ENCODE measurements around the gene KIF23. TPM values are rescaled to one million over a fixed set of nuclear protein-coding genes. Genes with fewer than 3 reads are reported as not detected.
"Not testable (repeated sequence)": the region's sequence is repeated elsewhere in the genome, so short reads cannot be mapped to it uniquely, and the experiment has no call there.

Gene KIF23
- total and polyA plus RNA-seq, 12 donors, result 0.17 to 3.4 (median 0.57) TPM

DNA sequence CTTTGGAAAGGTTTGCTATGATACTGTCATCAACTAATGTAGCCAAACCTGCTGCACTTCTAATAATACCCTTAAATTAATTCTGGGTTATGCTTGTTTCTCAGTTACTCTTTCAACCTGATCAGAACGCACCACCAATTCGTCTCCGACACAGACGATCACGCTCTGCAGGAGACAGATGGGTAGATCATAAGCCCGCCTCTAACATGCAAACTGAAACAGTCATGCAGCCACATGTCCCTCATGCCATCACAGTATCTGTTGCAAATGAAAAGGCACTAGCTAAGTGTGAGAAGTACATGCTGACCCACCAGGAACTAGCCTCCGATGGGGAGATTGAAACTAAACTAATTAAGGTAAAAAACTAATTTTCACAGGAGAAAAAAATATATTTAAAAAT lies 30.5 kb downstream of the KIF23 start:
- 96 to 97% methylated on average over 7 of the region's 7 CpGs for WGBS, 2 donors
- TF ChIP-seq, protein P1, sequence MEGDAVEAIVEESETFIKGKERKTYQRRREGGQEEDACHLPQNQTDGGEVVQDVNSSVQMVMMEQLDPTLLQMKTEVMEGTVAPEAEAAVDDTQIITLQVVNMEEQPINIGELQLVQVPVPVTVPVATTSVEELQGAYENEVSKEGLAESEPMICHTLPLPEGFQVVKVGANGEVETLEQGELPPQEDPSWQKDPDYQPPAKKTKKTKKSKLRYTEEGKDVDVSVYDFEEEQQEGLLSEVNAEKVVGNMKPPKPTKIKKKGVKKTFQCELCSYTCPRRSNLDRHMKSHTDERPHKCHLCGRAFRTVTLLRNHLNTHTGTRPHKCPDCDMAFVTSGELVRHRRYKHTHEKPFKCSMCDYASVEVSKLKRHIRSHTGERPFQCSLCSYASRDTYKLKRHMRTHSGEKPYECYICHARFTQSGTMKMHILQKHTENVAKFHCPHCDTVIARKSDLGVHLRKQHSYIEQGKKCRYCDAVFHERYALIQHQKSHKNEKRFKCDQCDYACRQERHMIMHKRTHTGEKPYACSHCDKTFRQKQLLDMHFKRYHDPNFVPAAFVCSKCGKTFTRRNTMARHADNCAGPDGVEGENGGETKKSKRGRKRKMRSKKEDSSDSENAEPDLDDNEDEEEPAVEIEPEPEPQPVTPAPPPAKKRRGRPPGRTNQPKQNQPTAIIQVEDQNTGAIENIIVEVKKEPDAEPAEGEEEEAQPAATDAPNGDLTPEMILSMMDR (IDR thresholded peaks at IDR 0.05), result no peak
- Histone ChIP-seq H3K4me3 (no peak overlapping the region), H3K4me1 (peaks cover 0 to 11% (median 0%) of the 10 kb centered on the region in 9 donors), H3K27me3 (no peaks in the 10 kb centered on the region), H3K27ac (no peak overlapping the region), H3K36me3 (peaks cover 0 to 44% (median 0%) of the 10 kb centered on the region in 9 donors), H3K9me3 (no peaks in the 10 kb centered on the region)
- intact Hi-C loops (cut with DNase I), result no loop called here
- DNase-seq, result no peak
- ATAC-seq, result no peak

DNA sequence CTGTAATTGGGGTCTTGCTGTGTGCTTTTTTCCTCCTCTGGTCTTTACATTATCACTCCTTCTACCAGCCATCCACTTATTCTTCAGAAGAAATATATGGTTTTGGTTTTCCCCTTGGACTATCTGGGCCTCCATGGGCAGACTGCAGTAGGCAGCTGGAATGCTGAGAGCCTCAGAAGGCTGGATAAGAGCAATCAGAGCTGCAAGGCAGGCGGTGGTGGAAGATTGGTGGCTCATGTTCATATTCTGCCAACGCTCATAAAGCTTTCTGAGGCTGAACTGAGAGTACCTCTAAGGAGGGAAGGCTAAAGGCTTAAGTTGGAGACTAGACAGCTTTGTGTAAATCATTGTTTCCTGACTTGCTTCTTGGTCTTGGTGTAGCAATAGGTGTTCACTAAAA lies 32.8 kb downstream of the KIF23 start:
- Histone ChIP-seq H3K4me3 (no peak overlapping the region), H3K36me3 (peaks cover 0 to 36% (median 0%) of the 10 kb centered on the region in 9 donors), H3K9me3 (no peaks in the 10 kb centered on the region), H3K27me3 (no peaks in the 10 kb centered on the region), H3K4me1 (peaks cover 0 to 17% (median 2%) of the 10 kb centered on the region in 9 donors), H3K27ac (no peak overlapping the region)
- DNase-seq, result no peak
- 50 to 70% methylated on average over 2 of the region's 2 CpGs for WGBS, 2 donors
- ATAC-seq, result peak in 4 of 8 donors; percentile 45 to 50 (median 46)
- TF ChIP-seq, protein P1 (IDR thresholded peaks at IDR 0.05), result no peak
- intact Hi-C loops (cut with DNase I), result no loop called here

DNA sequence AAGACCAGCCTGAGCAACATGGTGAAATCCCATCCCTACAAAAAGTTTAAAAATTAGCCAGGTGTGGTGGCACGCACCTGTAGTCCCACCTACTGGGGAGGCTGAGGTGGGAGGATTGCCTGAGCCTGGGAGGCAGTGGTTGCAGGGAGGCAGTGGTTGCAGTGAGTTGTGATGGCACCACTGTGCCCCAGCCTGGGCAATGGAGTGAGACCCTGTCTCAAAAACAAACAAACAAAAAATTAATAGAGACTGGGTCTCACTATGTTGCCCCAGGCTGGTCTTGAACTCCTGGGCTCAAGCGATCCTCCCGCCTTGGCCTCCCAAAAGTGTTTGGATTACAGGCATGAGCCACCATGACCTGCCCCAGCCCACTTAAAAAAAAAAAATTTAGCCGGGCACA lies 36.1 kb downstream of the KIF23 start:
- ATAC-seq; H3K4me3 ChIP-seq; intact Hi-C loops (cut with DNase I); H3K9me3 ChIP-seq; DNase-seq; H3K27ac ChIP-seq; H3K27me3 ChIP-seq: not testable (repeated sequence)
- peaks cover 0 to 49% (median 0%) of the 10 kb centered on the region in 9 donors for H3K36me3 ChIP-seq
- WGBS, 2 donors, result 98 to 99% methylated on average over 4 of the region's 4 CpGs
- peaks cover 3 to 37% (median 22%) of the 10 kb centered on the region in 9 donors for H3K4me1 ChIP-seq

DNA sequence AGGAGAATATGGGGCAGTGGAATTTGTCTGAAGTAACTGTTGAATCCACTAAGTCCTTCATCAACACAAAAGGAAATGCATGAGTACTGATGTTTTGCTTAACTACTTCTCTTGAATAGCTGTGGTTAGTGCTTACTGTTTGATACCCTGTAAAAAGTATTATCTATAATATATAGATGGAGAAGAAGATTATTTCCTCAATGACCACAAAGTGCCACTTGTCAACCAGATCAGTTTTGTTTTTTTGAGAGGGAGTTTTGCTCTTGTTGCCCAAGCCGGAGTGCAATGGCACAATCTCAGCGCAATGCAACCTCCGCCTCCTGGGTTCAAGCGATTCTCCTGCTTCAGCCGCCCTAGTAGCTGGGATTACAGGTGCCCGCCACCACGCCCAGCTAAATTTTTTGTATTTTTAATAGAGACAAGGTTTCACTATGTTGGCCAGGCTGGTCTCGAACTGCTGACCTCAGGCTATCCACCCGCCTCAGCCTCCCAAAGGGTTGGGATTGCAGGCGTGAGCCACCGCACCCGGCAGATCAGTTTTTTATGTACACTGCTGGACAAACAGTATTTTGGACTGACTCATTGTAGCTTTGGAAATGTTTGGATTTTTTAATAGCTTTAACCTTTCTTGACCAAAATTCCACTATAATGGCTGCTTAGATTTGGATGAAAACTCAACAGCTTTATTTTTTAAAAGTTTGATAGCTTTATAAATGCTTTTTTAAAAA lies 37.0 kb downstream of the KIF23 start:
- Histone ChIP-seq H3K27ac (peak overlapping the region in 2 of 10 donors; percentile 95 to 97), H3K27me3 (no peaks in the 10 kb centered on the region), H3K9me3 (no peaks in the 10 kb centered on the region), H3K4me3 (peak overlapping the region in 1 of 10 donors; percentile 73), H3K36me3 (peaks cover 0 to 49% (median 7%) of the 10 kb centered on the region in 9 donors), H3K4me1 (peaks cover 3 to 42% (median 31%) of the 10 kb centered on the region in 9 donors)
- ATAC-seq (no peak), DNase-seq (no peak)
- TF ChIP-seq, protein P1 (IDR thresholded peaks at IDR 0.05), result no peak
- intact Hi-C loops (cut with DNase I), result no loop called here
- 96 to 97% methylated on average over 12 of the region's 12 CpGs for WGBS, 2 donors
